H9 (cell line): Measurements from ENCODE around the gene HIPK3. TPM values are rescaled to one million over a fixed set of nuclear protein-coding genes. Genes with fewer than 3 reads are reported as not detected.

Experiments used
- DNase-seq: peaks from one replicate; pipeline ENCODE4 v3.0.0-alpha.2; 2017
- H2AFZ ChIP-seq: one replicate; pipeline ENCODE4 v1.6.1; 2013; ENCODE audit warnings: mild to moderate bottlenecking, low read length, control low read depth, moderate library complexity
- H2AK5ac ChIP-seq: 2 replicates; pipeline ENCODE4 v1.6.1; 2013; ENCODE audit warnings: low read length, control low read depth, mixed read lengths; ENCODE audit not compliant: insufficient read length
- H2BK120ac ChIP-seq: one replicate; pipeline ENCODE4 v1.6.1; 2013; ENCODE audit warnings: low read depth, mild to moderate bottlenecking, low read length, control low read depth, inconsistent platforms; ENCODE audit not compliant: poor library complexity, severe bottlenecking
- H2BK12ac ChIP-seq: 2 replicates; pipeline ENCODE4 v1.6.1; 2013; ENCODE audit warnings: low read length, control low read depth, mixed read lengths, low read depth; ENCODE audit not compliant: insufficient read length
- H2BK15ac ChIP-seq: 2 replicates; pipeline ENCODE4 v1.6.1; 2013; ENCODE audit warnings: low read depth, low read length, control low read depth
- H2BK20ac ChIP-seq: one replicate; pipeline ENCODE4 v1.6.1; 2013; ENCODE audit warnings: low read depth, mild to moderate bottlenecking, low read length, control low read depth, inconsistent platforms; ENCODE audit not compliant: poor library complexity, severe bottlenecking
- H2BK5ac ChIP-seq: 2 replicates; pipeline ENCODE4 v1.6.1; 2013; ENCODE audit warnings: low read length, control low read depth, mixed read lengths; ENCODE audit not compliant: insufficient read length
- H3K14ac ChIP-seq: 2 replicates; pipeline ENCODE4 v1.6.1; 2013; ENCODE audit warnings: low read length, control low read depth; ENCODE audit not compliant: insufficient read depth
- H3K18ac ChIP-seq: 2 replicates; pipeline ENCODE4 v1.6.1; 2013; ENCODE audit warnings: low read depth, mild to moderate bottlenecking, mixed read lengths, low read length, control low read depth; ENCODE audit not compliant: insufficient read length
- H3K23ac ChIP-seq: 2 replicates; pipeline ENCODE4 v1.6.1; 2013; ENCODE audit warnings: low read length, control low read depth, mixed read lengths, low read depth; ENCODE audit not compliant: insufficient read length
- H3K23me2 ChIP-seq: 2 replicates; pipeline ENCODE4 v1.6.1; 2013; ENCODE audit warnings: low read depth, mild to moderate bottlenecking, mixed read lengths, low read length, control low read depth; ENCODE audit not compliant: insufficient read length, poor library complexity, severe bottlenecking
- H3K27ac ChIP-seq: 2 replicates; pipeline ENCODE4 v1.5.1; 2013; ENCODE audit warnings: low read length, control low read depth, mixed read lengths, low read depth; ENCODE audit not compliant: insufficient read length
- H3K27me3 ChIP-seq: 2 replicates; pipeline ENCODE4 v1.6.1; 2013; ENCODE audit warnings: low read length, control low read depth, inconsistent platforms; ENCODE audit not compliant: insufficient read depth
- H3K4ac ChIP-seq: 2 replicates; pipeline ENCODE4 v1.6.1; 2013; ENCODE audit warnings: low read depth, mild to moderate bottlenecking, control low read depth, inconsistent platforms, low read length, moderate library complexity
- H3K4me1 ChIP-seq: 2 replicates; pipeline ENCODE4 v1.6.1; 2013; ENCODE audit warnings: low read length, control low read depth, inconsistent platforms; ENCODE audit not compliant: insufficient read depth
- H3K4me2 ChIP-seq: 2 replicates; pipeline ENCODE4 v1.6.1; 2013; ENCODE audit warnings: low read length, control low read depth, mixed read lengths; ENCODE audit not compliant: insufficient read length, insufficient read depth
- H3K56ac ChIP-seq: 2 replicates; pipeline ENCODE4 v1.6.1; 2013; ENCODE audit warnings: low read depth, mild to moderate bottlenecking, mixed read lengths, low read length, control low read depth; ENCODE audit not compliant: insufficient read length
- H3K79me1 ChIP-seq: 2 replicates; pipeline ENCODE4 v1.6.1; 2013; ENCODE audit warnings: low read depth, mild to moderate bottlenecking, moderate library complexity, low read length, control low read depth, inconsistent platforms; ENCODE audit not compliant: insufficient read depth, poor library complexity, severe bottlenecking
- H3K79me2 ChIP-seq: 2 replicates; pipeline ENCODE4 v1.6.1; 2013; ENCODE audit warnings: low read length, control low read depth, inconsistent platforms; ENCODE audit not compliant: insufficient read depth
- H3K9ac ChIP-seq: 2 replicates; pipeline ENCODE4 v1.6.1; 2013; ENCODE audit warnings: low read length, control low read depth, mixed read lengths; ENCODE audit not compliant: insufficient read length; ENCODE audit errors: extremely low read depth
- H3K9me3 ChIP-seq: one replicate; pipeline ENCODE4 v1.6.1; 2013; ENCODE audit warnings: low read depth, low read length, inconsistent platforms; ENCODE audit not compliant: control insufficient read depth
- H3T11ph ChIP-seq: one replicate; pipeline ENCODE4 v1.6.1; 2013; ENCODE audit warnings: mild to moderate bottlenecking, low read length, control low read depth, inconsistent platforms
- H4K20me1 ChIP-seq: one replicate; pipeline ENCODE4 v1.6.1; 2013; ENCODE audit not compliant: control insufficient read depth, insufficient read length, insufficient read depth
- H4K5ac ChIP-seq: 2 replicates; pipeline ENCODE4 v1.6.1; 2013; ENCODE audit warnings: low read depth, mild to moderate bottlenecking, mixed read lengths, low read length, control low read depth; ENCODE audit not compliant: insufficient read length
- H4K8ac ChIP-seq: replicated peaks from 2 replicates; pipeline ENCODE4 v1.6.1; 2013; ENCODE audit warnings: low read length, control low read depth, mixed read lengths, low read depth; ENCODE audit not compliant: insufficient read length
- H4K91ac ChIP-seq: 2 replicates; pipeline ENCODE4 v1.6.1; 2013; ENCODE audit warnings: low read depth, mild to moderate bottlenecking, moderate library complexity, mixed read lengths, low read length, control low read depth; ENCODE audit not compliant: insufficient read length
- H3K27ac Mint-ChIP-seq, 3 experiments: 2 replicates in 2 of 3; 3 replicates in 1 of 3; pipeline ENCODE4 v1.8.0; 2020 to 2021; ENCODE audit warnings: mixed read lengths in 3 of 3, mild to moderate bottlenecking in 1 of 3, moderate library complexity in 1 of 3
- H3K27me3 Mint-ChIP-seq: 2 replicates; pipeline ENCODE4 v1.8.0; 2021; ENCODE audit warnings: low read depth, mild to moderate bottlenecking, moderate library complexity, mixed read lengths
- H3K36me3 Mint-ChIP-seq, 3 experiments: 2 replicates in 2 of 3; 3 replicates in 1 of 3; pipeline ENCODE4 v1.8.0; 2020 to 2021; ENCODE audit warnings: low read depth in 3 of 3, mixed read lengths in 3 of 3; ENCODE audit not compliant: insufficient read depth in 1 of 3
- H3K4me1 Mint-ChIP-seq, 2 experiments: 2 replicates each; pipeline ENCODE4 v1.8.0; 2020; ENCODE audit warnings: mixed read lengths in 2 of 2
- H3K4me3 Mint-ChIP-seq, 2 experiments: 2 replicates in 1 of 2; 3 replicates in 1 of 2; pipeline ENCODE4 v1.8.0; 2020 to 2021; ENCODE audit warnings: mild to moderate bottlenecking in 2 of 2, mixed read lengths in 2 of 2, moderate library complexity in 1 of 2
- H3K9me3 Mint-ChIP-seq, 2 experiments: 2 replicates in 1 of 2; 3 replicates in 1 of 2; pipeline ENCODE4 v1.8.0; 2020; ENCODE audit warnings: mild to moderate bottlenecking in 2 of 2, mixed read lengths in 2 of 2, moderate library complexity in 1 of 2
- WGBS: extraction: QIAGEN DNeasy Blood & Tissue Kit; methylation state at CpG from one replicate; pipeline ENCODE4 v1.1.7; 2013; ENCODE audit warnings: missing lambda C conversion rate, low lambda C conversion rate, mixed read lengths; ENCODE audit not compliant: insufficient read length; ENCODE audit errors: extremely low coverage; 5-methylcytosine and 5-hydroxymethylcytosine counted together
- total RNA-seq: library from RNA; stranded (reverse); gene quantifications from 2 replicates; pipeline ENCODE4 v1.2.1, GENCODE V29; 2021
- TF ChIP-seq, protein P1 (sequence below): fragments of 200-600 bp; sonication (generic); conservative IDR thresholded peaks from 3 replicates; pipeline ENCODE4 v1.8.0; 2021; ENCODE audit warnings: antibody characterized with exemption, mild to moderate bottlenecking

Gene HIPK3
- total RNA-seq, 1 experiment from 2014 or later: 23.4 TPM

DNA sequence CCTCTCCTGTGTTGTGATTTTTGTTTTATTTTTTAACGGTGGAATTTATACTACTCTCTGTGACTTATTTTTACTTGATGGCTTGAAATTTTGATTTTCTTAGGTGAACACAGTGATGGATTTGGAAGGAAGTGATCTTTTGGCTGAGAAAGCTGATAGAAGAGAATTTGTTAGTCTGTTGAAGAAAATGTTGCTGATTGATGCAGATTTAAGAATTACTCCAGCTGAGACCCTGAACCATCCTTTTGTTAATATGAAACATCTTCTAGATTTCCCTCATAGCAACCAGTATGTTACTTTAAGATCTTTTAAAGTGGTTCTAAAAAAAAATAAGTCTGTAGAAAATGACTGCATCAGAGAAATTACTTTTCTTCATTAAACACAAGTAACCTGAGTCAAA lies 82.1 kb downstream of the HIPK3 start:
- Histone ChIP-seq H3K14ac (no peak overlapping the region), H3K27me3 (no peaks in the 10 kb centered on the region), H4K5ac (no peak overlapping the region), H2BK120ac (no peak overlapping the region), H4K8ac (no peak overlapping the region), H3K9ac (no peak overlapping the region), H3K4me2 (no peak overlapping the region), H2BK12ac (no peak overlapping the region), H3K79me1 (no peaks in the 10 kb centered on the region), H4K91ac (no peak overlapping the region), H3K18ac (no peak overlapping the region), H3K27ac (no peak overlapping the region), H3K4me1 (no peaks in the 10 kb centered on the region), H3K56ac (no peak overlapping the region), H3K79me2 (no peaks in the 10 kb centered on the region), H2BK15ac (no peak overlapping the region), H4K20me1 (no peaks in the 10 kb centered on the region), H3K23me2 (no peaks in the 10 kb centered on the region), H2BK5ac (no peak overlapping the region), H3K4ac (no peak overlapping the region), H3K23ac (no peak overlapping the region), H2AFZ (no peak overlapping the region), H3K9me3 (no peaks in the 10 kb centered on the region), H3T11ph (no peak overlapping the region), H2AK5ac (no peak overlapping the region), H2BK20ac (no peak overlapping the region)
- Mint-ChIP-seq H3K27ac (peak overlapping the region in 2 of 3 experiments; percentile 24 to 25; a peak in 2 of 7 replicates), H3K4me1 (no peaks in the 10 kb centered on the region), H3K36me3 (peaks cover 0 to 23% (median 22%) of the 10 kb centered on the region in 3 experiments; a peak in 5 of 7 replicates), H3K9me3 (no peaks in the 10 kb centered on the region), H3K27me3 (no peaks in the 10 kb centered on the region), H3K4me3 (no peak overlapping the region)
- WGBS: no CpG with 5 or more reads among the region's 1 CpG
- TF ChIP-seq, protein P1, sequence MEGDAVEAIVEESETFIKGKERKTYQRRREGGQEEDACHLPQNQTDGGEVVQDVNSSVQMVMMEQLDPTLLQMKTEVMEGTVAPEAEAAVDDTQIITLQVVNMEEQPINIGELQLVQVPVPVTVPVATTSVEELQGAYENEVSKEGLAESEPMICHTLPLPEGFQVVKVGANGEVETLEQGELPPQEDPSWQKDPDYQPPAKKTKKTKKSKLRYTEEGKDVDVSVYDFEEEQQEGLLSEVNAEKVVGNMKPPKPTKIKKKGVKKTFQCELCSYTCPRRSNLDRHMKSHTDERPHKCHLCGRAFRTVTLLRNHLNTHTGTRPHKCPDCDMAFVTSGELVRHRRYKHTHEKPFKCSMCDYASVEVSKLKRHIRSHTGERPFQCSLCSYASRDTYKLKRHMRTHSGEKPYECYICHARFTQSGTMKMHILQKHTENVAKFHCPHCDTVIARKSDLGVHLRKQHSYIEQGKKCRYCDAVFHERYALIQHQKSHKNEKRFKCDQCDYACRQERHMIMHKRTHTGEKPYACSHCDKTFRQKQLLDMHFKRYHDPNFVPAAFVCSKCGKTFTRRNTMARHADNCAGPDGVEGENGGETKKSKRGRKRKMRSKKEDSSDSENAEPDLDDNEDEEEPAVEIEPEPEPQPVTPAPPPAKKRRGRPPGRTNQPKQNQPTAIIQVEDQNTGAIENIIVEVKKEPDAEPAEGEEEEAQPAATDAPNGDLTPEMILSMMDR: no peak
- DNase-seq: no peak
